Ectodermal cell (in vitro differentiated cells): Measurements from ENCODE around the gene METTL27.
A peak's percentile ranks its signal among the peaks of the same experiment; 100 is the strongest.
"Not testable (repeated sequence)": the region's sequence is repeated elsewhere in the genome, so short reads cannot be mapped to it uniquely, and the experiment has no call there.

Source experiments
- H3K27ac ChIP-seq: 2 replicates; pipeline ENCODE4 v1.7.0; 2013; ENCODE audit warnings: mild to moderate bottlenecking, low read depth, low read length; ENCODE audit not compliant: insufficient read depth, poor library complexity, severe bottlenecking
- H3K27me3 ChIP-seq: 2 replicates; pipeline ENCODE4 v1.7.0; 2013; ENCODE audit warnings: mild to moderate bottlenecking, low read length; ENCODE audit not compliant: insufficient read depth, control insufficient read depth, poor library complexity, severe bottlenecking
- H3K36me3 ChIP-seq: one replicate; pipeline ENCODE4 v1.7.0; 2013; ENCODE audit warnings: low read length; ENCODE audit not compliant: control insufficient read depth, insufficient read depth
- H3K4me1 ChIP-seq: one replicate; pipeline ENCODE4 v1.7.0; 2013; ENCODE audit warnings: low read length; ENCODE audit not compliant: control insufficient read depth, insufficient read depth
- H3K4me3 ChIP-seq: 2 replicates; pipeline ENCODE4 v1.7.0; 2013; ENCODE audit warnings: low read depth, low read length, control low read depth; ENCODE audit not compliant: insufficient read depth
- H3K9me3 ChIP-seq: 2 replicates; pipeline ENCODE4 v1.7.0; 2013; ENCODE audit warnings: mild to moderate bottlenecking, low read length, moderate library complexity; ENCODE audit not compliant: control insufficient read depth
- WGBS, 2 experiments: methylation state at CpG; one replicate each; pipeline ENCODE4 v1.1.7; 2013; ENCODE audit warnings: missing lambda C conversion rate in 2 of 2; 5-methylcytosine and 5-hydroxymethylcytosine counted together

Gene METTL27

GRCh38 chr7:73847941-73848723, 5.8 kb upstream of the METTL27 start:
- H3K4me1 ChIP-seq: no peaks in the 10 kb centered on the region
- WGBS, 2 experiments: 83 to 86% methylated on average over 10 of the region's 10 CpGs
- no peaks in the 10 kb centered on the region for H3K27me3 ChIP-seq
- H3K4me3 ChIP-seq: no peak overlapping the region
- H3K36me3 ChIP-seq: no peaks in the 10 kb centered on the region
- H3K9me3 ChIP-seq: no peaks in the 10 kb centered on the region
- no peak overlapping the region for H3K27ac ChIP-seq

GRCh38 chr7:73845701-73846195, 3.4 kb upstream of the METTL27 start:
- H3K9me3 ChIP-seq, H3K27me3 ChIP-seq, H3K4me1 ChIP-seq, H3K27ac ChIP-seq, H3K36me3 ChIP-seq, H3K4me3 ChIP-seq: not testable (repeated sequence)
- WGBS, 2 experiments: 87 to 91% methylated on average over 12 of the region's 12 CpGs

GRCh38 chr7:73844848-73845460, 2.6 kb upstream of the METTL27 start:
- Histone ChIP-seq H3K27me3 (no peaks in the 10 kb centered on the region), H3K4me1 (peaks cover 3% of the 10 kb centered on the region), H3K9me3 (no peaks in the 10 kb centered on the region), H3K36me3 (no peaks in the 10 kb centered on the region), H3K27ac (no peak overlapping the region), H3K4me3 (no peak overlapping the region)
- 91 to 93% methylated on average over 11 to 12 of the region's 13 CpGs for WGBS, 2 experiments

- Histone ChIP-seq H3K27me3 (no peaks in the 10 kb centered on the region), H3K9me3 (no peaks in the 10 kb centered on the region), H3K36me3 (no peaks in the 10 kb centered on the region), H3K27ac (no peak overlapping the region), H3K4me1 (peaks cover 3% of the 10 kb centered on the region), H3K4me3 (no peak overlapping the region)
- 86% methylated on average over 9 of the region's 9 CpGs for WGBS, 2 experiments
These were observed 1.8 kb upstream of the METTL27 start for GRCh38 chr7:73844131-73844547.

- WGBS, 2 experiments: 66 to 70% methylated on average over 15 of the region's 15 CpGs
- H3K4me1 ChIP-seq: peaks cover 3% of the 10 kb centered on the region
- no peaks in the 10 kb centered on the region for H3K27me3 ChIP-seq
- no peaks in the 10 kb centered on the region for H3K9me3 ChIP-seq
- H3K4me3 ChIP-seq: peak overlapping the region; percentile 58
- H3K36me3 ChIP-seq: no peaks in the 10 kb centered on the region
- H3K27ac ChIP-seq: no peak overlapping the region
These were observed 638 bp downstream of the METTL27 start for GRCh38 chr7:73841689-73842066.

- 96% methylated on average over 16 of the region's 16 CpGs for WGBS, 2 experiments
- no peaks in the 10 kb centered on the region for H3K27me3 ChIP-seq
- no peak overlapping the region for H3K4me3 ChIP-seq
- no peaks in the 10 kb centered on the region for H3K9me3 ChIP-seq
- H3K4me1 ChIP-seq: peaks cover 3% of the 10 kb centered on the region
- no peak overlapping the region for H3K27ac ChIP-seq
- no peaks in the 10 kb centered on the region for H3K36me3 ChIP-seq
These were observed 1.5 kb downstream of the METTL27 start for GRCh38 chr7:73840715-73841379.

- Histone ChIP-seq H3K36me3 (no peaks in the 10 kb centered on the region), H3K4me1 (peaks cover 3% of the 10 kb centered on the region), H3K27ac (no peak overlapping the region), H3K9me3 (no peaks in the 10 kb centered on the region), H3K4me3 (no peak overlapping the region), H3K27me3 (no peaks in the 10 kb centered on the region)
- 93% methylated on average over 22 of the region's 22 CpGs for WGBS, 2 experiments
These were observed 2.3 kb downstream of the METTL27 start for GRCh38 chr7:73839743-73840714.

GRCh38 chr7:73839290-73839689, 3.0 kb downstream of the METTL27 start:
- no peaks in the 10 kb centered on the region for H3K9me3 ChIP-seq
- H3K36me3 ChIP-seq: no peaks in the 10 kb centered on the region
- H3K4me3 ChIP-seq: no peak overlapping the region
- 93 to 95% methylated on average over 7 of the region's 7 CpGs for WGBS, 2 experiments
- H3K4me1 ChIP-seq: peaks cover 3% of the 10 kb centered on the region
- no peak overlapping the region for H3K27ac ChIP-seq
- H3K27me3 ChIP-seq: no peaks in the 10 kb centered on the region

- H3K4me3 ChIP-seq: no peak overlapping the region
- H3K4me1 ChIP-seq: peaks cover 3% of the 10 kb centered on the region
- no peaks in the 10 kb centered on the region for H3K27me3 ChIP-seq
- no peak overlapping the region for H3K27ac ChIP-seq
- H3K36me3 ChIP-seq: no peaks in the 10 kb centered on the region
- WGBS, 2 experiments: 81 to 85% methylated on average over 6 of the region's 6 CpGs
- H3K9me3 ChIP-seq: no peaks in the 10 kb centered on the region
These were observed 3.7 kb downstream of the METTL27 start for GRCh38 chr7:73838642-73839041.
